Endothelial cell of umbilical vein (primary cell): Measurements from ENCODE around the gene MED22.

Source experiments
- CTCF ChIP-seq, 2 donors: IDR thresholded peaks; 1 replicate in 1 of 2; 2 replicates in 1 of 2; pipeline ENCODE4 v1.5.1; 2011; ENCODE audit warnings: low read length in 2 of 2, mild to moderate bottlenecking in 2 of 2, moderate library complexity in 2 of 2, control low read depth in 1 of 2, inconsistent platforms in 1 of 2, low read depth in 1 of 2; ENCODE audit not compliant: insufficient read depth in 1 of 2; ENCODE audit errors: extremely low read depth in 1 of 2
- POLR2A ChIP-seq: IDR thresholded peaks from 2 replicates; pipeline ENCODE4 v1.6.1; 2012; ENCODE audit warnings: low read depth, mild to moderate bottlenecking, control low read depth, low read length

GRCh38 chr9:133346021-133346785 lies 1.7 kb downstream of the MED22 start:
- TF ChIP-seq POLR2A (no peak), CTCF (IDR thresholded peaks at IDR 0.05; ENCODE audit: extremely low read depth in 1 of 2, insufficient read depth in 1 of 2, low read depth in 1 of 2, low read length in 2 of 2) (no peak)
